Upper lobe of right lung (tissue), 1 donor: ENCODE results near the gene CCNT2. TPM values are rescaled to one million over a fixed set of nuclear protein-coding genes. Genes with fewer than 3 reads are reported as not detected.

Experiments
- ATAC-seq: fragments of 200-7000 bp; cut with Tn5 transposase; one replicate; pipeline ENCODE4 v1.9.1; 2020; ENCODE audit warnings: mild to moderate bottlenecking, moderate library complexity
- DNase-seq: peaks from one replicate; pipeline ENCODE4 v3.0.0-alpha.2; 2020
- H3K27ac ChIP-seq: fragments of 200-600 bp; one replicate; pipeline ENCODE4 v1.8.0; 2022
- H3K27me3 ChIP-seq: fragments of 200-600 bp; one replicate; pipeline ENCODE4 v1.8.0; 2022; ENCODE audit warnings: mild to moderate bottlenecking
- H3K36me3 ChIP-seq: fragments of 200-600 bp; one replicate; pipeline ENCODE4 v1.8.0; 2022
- H3K4me1 ChIP-seq: fragments of 200-600 bp; one replicate; pipeline ENCODE4 v1.8.0; 2022
- H3K4me3 ChIP-seq: fragments of 200-600 bp; one replicate; pipeline ENCODE4 v1.8.0; 2022; ENCODE audit warnings: mild to moderate bottlenecking
- H3K9me3 ChIP-seq: fragments of 200-600 bp; one replicate; pipeline ENCODE4 v1.8.0; 2022
- intact Hi-C: fragments of 100-400 bp; cut with DNase I; formaldehyde crosslinking; loops from one replicate; pipeline ENCODE4 v1.11.0; 2022
- total RNA-seq: library from RNA; stranded (reverse); fragmentation: NEBNext Ultra II Directional; extraction: Animal tissue kit (Norgen Biotek cat#: 25700); gene quantifications from one replicate; pipeline ENCODE4 v1.2.1, GENCODE V29; 2021
- TF ChIP-seq, protein P1 (sequence below): fragments of 200-600 bp; IDR thresholded peaks from one replicate; pipeline ENCODE4 v1.8.0; 2022; ENCODE audit warnings: antibody characterized with exemption
- donor health status: DM: no; HTN: yes; CAD: no; lungs with severe emphysema.

Gene CCNT2
- total RNA-seq, 1 donor from 2014 or later = 38.7 TPM

DNA sequence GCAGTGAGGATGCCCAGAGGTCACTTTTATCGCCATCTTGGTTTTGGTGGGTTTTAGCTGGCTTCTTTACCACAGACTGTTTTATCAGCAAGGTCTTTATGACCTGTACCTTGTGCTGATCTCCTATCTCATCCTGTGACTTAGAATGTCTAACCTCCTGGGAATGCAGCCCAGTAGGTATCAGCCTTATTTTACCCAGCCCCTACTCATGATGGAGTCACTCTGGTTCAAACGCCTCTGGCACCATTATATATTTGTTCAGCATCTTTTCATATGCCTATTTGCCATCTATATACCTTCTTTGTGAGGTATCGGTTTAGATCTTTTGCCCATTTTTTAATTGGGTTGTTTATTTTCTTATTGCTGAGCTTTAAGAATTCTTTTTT lies 7.2 kb upstream of the CCNT2 start:
- no peaks in the 10 kb centered on the region for H3K27me3 ChIP-seq
- H3K9me3 ChIP-seq = no peaks in the 10 kb centered on the region
- no peak overlapping the region for H3K4me3 ChIP-seq
- no peak overlapping the region for H3K27ac ChIP-seq
- DNase-seq (no peak), ATAC-seq (no peak)
- H3K4me1 ChIP-seq = no peaks in the 10 kb centered on the region
- TF ChIP-seq, protein P1, sequence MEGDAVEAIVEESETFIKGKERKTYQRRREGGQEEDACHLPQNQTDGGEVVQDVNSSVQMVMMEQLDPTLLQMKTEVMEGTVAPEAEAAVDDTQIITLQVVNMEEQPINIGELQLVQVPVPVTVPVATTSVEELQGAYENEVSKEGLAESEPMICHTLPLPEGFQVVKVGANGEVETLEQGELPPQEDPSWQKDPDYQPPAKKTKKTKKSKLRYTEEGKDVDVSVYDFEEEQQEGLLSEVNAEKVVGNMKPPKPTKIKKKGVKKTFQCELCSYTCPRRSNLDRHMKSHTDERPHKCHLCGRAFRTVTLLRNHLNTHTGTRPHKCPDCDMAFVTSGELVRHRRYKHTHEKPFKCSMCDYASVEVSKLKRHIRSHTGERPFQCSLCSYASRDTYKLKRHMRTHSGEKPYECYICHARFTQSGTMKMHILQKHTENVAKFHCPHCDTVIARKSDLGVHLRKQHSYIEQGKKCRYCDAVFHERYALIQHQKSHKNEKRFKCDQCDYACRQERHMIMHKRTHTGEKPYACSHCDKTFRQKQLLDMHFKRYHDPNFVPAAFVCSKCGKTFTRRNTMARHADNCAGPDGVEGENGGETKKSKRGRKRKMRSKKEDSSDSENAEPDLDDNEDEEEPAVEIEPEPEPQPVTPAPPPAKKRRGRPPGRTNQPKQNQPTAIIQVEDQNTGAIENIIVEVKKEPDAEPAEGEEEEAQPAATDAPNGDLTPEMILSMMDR = no peak
- no peaks in the 10 kb centered on the region for H3K36me3 ChIP-seq
- intact Hi-C loops = no loop called here

DNA sequence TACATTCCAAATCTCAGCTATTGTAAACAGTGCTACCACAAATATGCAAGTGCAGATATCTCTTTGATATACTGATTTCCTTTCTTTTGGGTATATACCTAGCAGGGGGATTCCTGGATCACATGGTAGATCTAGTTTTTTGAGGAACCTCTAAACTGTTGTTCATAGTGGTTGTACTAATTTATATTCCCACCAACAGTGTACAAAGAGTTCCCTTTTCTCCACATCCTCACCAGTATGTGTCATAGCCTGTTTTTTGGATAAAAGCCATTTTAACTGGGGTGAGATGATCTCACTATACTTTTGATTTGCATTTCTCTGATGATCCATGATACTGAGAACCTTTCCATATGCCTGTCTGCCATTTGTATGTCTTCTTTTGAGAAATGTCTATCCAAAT lies 6.3 kb upstream of the CCNT2 start:
- no peaks in the 10 kb centered on the region for H3K27me3 ChIP-seq
- DNase-seq = no peak
- H3K4me1 ChIP-seq = no peaks in the 10 kb centered on the region
- TF ChIP-seq, protein P1 = no peak
- H3K36me3 ChIP-seq = no peaks in the 10 kb centered on the region
- ATAC-seq = peak; percentile 25
- intact Hi-C loops = no loop called here
- no peak overlapping the region for H3K4me3 ChIP-seq
- H3K27ac ChIP-seq = no peak overlapping the region
- no peaks in the 10 kb centered on the region for H3K9me3 ChIP-seq

DNA sequence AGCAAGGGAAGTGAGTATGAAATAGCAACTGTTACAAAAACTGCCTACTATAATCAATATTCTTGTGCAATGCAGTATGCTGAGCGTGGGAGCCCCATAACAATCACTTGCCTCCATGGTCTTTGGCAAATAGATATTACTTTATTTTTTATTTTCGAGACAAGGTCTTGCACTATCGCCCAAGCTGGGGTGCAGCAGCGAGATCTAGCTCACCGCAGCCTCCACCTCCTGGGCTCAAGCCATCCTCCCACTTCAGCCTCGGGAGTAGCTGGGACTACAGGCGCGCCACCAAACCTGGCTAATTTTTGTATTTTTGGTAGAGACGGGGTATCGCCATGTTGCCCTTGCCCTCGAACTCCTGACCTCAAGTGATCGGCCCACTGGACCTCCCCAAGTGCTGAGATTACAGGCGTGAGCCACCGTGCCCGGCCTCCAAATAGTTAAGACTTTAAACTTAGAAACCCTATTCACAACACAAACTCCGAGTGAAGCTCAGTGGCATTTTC lies 1.2 kb upstream of the CCNT2 start:
- DNase-seq = peak; percentile 64
- no peaks in the 10 kb centered on the region for H3K9me3 ChIP-seq
- peak overlapping the region; percentile 99 for H3K27ac ChIP-seq
- intact Hi-C loops = no loop called here
- H3K4me1 ChIP-seq = peaks cover 19% of the 10 kb centered on the region
- no peaks in the 10 kb centered on the region for H3K36me3 ChIP-seq
- TF ChIP-seq, protein P1 = no peak
- H3K27me3 ChIP-seq = no peaks in the 10 kb centered on the region
- ATAC-seq = no peak
- peak overlapping the region; percentile 86 for H3K4me3 ChIP-seq

DNA sequence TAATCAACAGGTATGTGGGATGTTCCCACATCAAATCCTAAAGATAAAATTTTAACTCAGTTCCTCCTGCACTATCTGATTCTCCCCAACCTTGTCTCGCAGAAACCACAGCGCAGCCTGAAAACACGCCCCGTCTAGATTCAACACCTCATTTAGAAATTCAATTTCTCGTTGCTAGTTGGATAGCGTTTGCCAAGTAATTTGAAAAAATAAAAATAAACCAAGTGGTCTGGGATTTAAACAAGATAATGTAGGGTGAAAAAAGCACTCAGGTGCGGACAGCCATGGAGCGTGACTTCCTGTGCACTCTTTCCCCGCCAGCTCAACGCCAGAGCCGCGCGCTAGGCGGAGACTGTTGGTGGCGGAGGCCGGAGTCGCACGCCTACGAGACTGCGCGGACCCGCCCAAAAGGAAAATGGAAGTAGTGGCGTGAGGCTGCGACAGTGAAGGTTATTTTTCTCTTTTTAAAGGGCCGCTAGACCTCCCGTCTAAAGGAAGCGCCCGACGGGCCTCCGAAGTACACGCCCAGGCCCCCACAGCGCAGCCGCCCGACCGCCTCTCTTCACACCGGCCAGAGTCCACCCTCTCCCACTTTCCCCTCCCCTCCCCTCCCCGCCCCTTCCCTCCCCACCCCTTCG lies 615 bp upstream of the CCNT2 start:
- Histone ChIP-seq H3K27me3 (no peaks in the 10 kb centered on the region), H3K9me3 (no peaks in the 10 kb centered on the region), H3K4me1 (peaks cover 25% of the 10 kb centered on the region), H3K36me3 (no peaks in the 10 kb centered on the region), H3K27ac (peak overlapping the region; percentile 99), H3K4me3 (peak overlapping the region; percentile 86)
- peak; percentile 86 for ATAC-seq
- DNase-seq = no peak
- intact Hi-C loops = no loop called here
- TF ChIP-seq, protein P1 = peak; percentile 48

DNA sequence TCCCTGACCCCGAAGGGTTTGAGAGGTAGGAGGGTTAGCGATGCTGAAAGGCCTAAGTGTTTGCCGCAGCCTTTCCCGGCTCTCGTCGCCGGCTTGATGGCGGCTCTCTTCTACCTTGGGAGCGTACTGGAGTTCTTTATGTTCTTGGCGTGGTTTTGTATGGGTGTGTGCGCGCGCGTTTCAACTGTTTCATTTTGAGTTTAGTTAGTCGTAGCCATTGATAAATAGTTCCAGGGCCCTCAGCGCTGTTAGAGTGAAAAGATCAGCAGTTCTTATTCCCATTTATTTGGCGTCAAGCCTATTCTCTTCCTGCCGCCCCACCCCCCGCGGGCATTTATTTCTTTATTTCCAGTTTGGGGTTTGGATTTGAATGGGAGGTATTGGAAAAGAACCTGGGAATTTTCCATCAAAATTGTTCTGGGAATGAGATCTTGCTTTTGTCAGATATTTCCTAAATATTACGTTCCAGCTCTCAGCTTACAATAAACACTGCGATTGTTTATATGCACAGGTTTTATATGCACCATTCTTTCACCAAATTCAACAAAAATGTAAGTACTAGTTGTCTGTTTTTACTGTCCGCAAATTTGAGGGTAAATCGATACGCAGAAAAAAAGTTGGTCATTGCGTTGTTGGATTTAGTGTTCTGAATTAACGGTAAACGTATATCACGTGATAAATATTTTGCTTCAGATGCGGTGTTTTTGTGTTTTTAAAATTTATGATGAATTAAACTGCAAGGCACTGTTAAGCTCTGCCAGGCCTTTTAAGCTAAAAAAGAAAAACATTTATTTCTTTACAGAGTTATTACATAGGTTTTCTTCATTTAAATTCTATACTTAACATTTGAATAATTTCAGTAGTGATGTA lies 954 bp downstream of the CCNT2 start:
- intact Hi-C loops = no loop called here
- peak overlapping the region; percentile 86 for H3K4me3 ChIP-seq
- DNase-seq = no peak
- H3K27me3 ChIP-seq = no peaks in the 10 kb centered on the region
- no peak for ATAC-seq
- TF ChIP-seq, protein P1 = no peak
- no peaks in the 10 kb centered on the region for H3K36me3 ChIP-seq
- no peaks in the 10 kb centered on the region for H3K9me3 ChIP-seq
- peaks cover 29% of the 10 kb centered on the region for H3K4me1 ChIP-seq
- peak overlapping the region; percentile 99 for H3K27ac ChIP-seq
